ENCODE results near the gene LPIN1.

GRCh38 chr2:11705711-11706110 lies 40.7 kb upstream of the LPIN1 start:
- TF ChIP-seq POLR2A (IDR thresholded peaks at IDR 0.05) (no peak), CTCF (IDR thresholded peaks at IDR 0.05 in 8 of 11, conservative IDR thresholded peaks at IDR 0.05 in 3 of 11) (no peak), POLR2AphosphoS5 (IDR thresholded peaks at IDR 0.05) (no peak)
